HG03196 (cell line): ENCODE data around the gene FBN2.
"Not testable (repeated sequence)": the region's sequence is repeated elsewhere in the genome, so short reads cannot be mapped to it uniquely, and the experiment has no call there.

Source experiments
- ATAC-seq: cut with Tn5 transposase; IDR thresholded peaks from one replicate; pipeline ENCODE4 v1.9.1; 2021; ENCODE audit not compliant: unreplicated experiment

The FBN2 gene

DNA sequence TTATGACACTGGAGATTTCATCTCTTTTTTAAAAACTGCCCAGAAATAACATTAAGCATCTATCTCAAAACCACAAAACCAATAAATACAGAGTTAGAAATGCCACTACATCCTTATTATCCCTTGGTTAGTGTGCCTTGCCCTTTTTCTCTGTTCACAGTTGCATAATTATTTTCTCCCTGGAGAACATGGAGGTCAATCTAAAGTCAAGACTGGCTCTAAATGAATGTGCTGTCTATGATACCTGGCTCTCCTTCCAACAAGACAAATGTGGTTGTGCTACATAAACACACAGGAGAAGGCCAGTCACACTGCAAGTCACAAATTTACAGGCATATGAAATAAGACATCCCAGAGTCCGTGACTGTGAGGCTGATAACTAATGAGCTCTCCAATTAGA is 2.8 kb downstream of the FBN2 start:
- no peak for ATAC-seq

DNA sequence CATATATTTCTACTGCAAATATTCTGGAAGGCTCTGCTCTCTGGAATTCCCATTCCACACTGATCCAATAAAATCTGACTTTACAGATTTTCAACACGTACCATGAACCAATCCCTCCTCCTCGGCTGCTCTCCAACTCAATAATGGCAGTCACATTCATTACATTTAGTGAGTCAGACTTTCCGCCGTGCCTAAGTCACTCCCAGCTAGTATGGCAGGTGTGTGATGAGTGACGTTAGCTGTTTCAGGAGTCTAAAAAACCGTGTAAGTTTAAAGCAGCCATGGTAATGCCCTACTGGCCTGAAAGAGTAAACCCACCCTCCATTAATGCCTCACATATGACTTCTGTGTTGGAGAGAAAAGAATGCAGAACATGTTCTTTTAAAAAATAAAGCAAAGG is 3.3 kb downstream of the FBN2 start:
- ATAC-seq = no peak

DNA sequence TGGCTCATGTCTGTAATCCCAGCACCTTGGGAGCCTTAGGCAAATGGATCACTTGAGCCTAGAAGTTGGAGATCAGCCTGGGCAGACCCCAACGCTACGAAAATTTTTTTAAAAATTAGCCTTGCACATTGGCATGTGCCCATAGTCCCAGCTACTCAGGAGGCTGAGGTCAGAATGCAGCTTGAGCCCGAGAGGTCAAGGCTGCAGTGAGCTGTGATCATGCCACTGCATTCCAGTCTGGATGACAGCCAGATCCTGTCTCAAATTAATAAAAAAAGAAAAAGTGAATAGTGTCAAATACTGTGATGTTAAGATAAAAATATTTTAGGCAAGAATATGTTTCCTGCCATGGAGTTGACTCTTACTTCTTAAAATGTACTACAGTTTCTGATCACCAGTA is 5.3 kb downstream of the FBN2 start:
- ATAC-seq = no peak

DNA sequence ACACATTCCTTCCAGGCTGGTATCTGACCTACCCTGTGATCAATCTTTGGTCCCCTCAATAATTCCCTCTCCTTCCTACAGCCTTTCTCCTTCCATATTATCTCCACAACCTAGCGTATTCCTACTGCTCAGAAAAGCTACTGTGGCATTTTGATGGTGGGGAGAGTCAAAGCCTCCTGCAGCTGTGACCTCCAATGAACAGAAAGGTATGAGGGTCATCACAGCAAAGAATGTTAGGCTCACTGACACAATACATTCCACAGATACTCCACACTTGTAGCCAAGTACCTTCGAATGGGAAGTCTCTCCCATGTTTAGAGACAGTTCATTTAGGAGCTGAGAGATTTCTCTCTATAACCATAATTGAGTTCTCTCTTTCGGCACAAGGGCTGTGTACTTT is 5.9 kb downstream of the FBN2 start:
- ATAC-seq = no peak

DNA sequence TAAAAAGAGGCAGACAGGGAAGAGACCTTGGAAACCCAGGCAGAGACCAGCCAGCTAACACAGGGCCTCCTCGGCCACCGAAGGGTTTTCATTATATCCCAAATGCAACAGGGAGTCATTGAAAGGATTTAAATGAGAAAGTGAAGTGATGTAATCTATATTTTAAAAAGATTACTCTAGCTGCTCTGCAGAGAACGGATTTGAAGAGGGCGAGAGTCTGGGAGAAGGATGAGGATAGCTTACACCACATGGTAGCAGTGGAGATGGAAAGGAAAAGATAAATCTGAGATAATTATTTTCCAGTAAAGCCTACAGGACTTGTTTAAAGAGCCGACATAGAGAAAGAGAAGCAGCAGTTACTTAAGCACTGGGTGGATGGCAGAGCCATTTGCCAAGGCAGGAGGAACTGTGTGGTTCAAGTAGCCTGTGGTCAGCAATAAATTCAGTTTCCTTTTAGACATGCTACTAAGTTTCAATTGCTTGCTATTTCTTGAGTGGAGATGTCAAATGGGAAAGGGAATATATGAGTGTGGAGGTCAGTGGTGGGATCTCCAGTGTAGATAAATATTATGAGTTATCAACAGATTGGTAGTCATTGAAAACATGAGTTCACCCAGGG is 9.3 kb downstream of the FBN2 start:
- ATAC-seq = no peak

DNA sequence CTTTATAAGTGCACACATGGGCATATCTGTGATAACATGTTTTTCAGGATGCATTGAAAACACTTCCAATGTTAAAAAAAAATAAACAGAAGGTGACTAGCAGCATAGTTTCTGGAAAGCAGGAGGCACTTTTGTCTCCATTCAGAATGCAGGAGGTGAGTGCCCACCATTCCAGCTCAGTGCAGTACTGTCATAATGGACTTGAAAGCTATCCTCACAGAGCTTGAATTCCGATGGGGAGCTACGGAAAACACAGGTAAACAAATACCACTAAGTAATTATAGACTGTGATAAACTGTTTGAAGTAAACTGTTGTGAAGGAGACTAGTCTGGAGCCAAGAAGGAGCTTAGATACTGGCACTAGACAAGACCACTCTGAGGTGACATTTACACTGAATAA is 9.9 kb downstream of the FBN2 start:
- ATAC-seq = no peak

DNA sequence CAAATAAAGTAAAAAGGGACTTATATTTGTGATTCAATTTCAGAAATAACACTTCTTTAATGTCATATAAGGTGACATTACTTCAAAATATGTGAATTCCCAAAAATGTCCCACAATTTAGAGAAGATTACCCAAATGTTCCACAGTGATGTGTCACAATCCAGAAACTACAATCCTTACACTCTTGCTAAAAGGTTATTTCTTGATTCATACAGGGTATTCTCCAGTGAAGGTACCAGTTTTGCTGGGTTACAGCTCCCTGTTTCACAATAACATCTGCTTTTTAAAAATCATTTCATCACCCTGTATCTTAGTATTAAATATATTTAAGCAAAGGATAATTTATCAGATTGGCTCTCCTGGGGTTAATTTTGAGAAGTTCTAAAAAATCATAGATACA is 11.0 kb downstream of the FBN2 start:
- ATAC-seq = no peak

DNA sequence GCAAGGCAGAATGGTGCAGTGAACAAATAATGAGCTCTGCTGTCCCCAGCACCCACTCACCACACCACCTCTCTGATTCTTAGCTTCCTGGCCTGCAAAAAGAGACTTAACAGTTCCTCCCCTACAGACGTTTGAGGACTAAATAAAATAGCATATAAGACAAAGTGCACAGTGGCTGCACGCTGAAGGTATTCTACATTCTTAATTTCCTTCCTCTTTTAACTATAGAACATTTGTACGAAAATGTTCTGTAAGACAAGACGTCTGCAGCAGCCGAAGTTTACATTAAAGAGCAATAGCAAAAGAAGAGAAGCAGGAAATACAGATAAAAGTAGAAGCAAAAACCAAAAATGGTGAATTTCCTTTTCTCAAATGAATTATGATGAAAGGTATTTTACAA is 15.7 kb downstream of the FBN2 start:
- ATAC-seq = no peak

DNA sequence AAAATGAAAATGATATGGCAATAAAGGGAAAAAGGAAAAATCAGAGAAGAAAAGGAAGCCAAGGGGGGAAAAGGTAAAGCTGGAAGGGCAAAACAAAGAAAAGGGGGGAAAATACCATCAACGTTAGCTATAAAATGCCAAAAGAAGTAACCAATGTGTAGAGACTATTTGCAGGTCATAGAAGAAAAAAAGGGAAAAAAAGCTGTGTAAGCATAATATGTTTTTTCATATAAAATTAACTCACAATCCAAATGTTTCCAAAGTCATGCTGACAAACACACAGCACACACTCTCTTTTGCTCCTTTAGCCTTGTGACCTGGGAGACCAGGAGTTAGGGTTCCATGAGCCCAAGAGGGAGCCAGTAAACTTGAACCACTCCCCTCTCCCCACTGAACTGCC is 18.2 kb downstream of the FBN2 start:
- ATAC-seq = no peak

DNA sequence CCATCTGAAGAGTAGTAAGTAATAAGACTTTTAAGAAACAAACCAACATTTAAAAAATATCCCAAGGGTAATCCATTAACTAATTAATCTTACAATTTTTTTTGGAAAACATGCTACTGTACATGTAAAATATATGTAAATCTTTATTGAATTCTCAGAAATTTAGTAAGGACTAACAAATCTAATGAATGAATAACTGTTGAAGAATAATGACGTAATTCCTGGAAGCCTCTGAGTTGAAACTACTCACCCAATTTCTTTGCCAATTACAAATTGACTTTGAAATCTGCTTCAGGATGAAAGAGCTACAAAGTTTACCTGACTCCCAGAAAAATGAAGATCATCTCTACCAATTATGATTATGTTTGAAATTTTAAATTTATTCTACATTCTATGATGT is 21.1 kb downstream of the FBN2 start:
- ATAC-seq = no peak

DNA sequence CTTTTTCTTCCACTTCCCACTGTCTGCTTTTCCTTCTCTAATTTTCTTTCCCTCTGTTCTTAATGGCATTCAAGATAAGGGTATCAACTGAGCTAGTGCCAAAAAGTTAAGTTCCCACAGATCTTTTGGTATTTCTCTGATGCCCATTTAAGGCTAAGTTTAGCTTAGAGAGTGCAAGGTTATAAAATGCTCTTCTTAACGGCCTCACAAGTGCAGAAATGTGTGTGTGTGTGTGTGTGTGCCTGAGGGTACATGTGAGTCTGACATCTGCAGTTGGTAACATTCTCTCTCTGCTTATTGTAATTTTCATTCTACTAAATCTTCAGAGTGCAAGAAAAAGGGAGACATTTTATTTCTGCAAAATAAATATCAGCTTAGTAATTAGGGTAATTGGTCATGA is 24.2 kb downstream of the FBN2 start:
- no peak for ATAC-seq

DNA sequence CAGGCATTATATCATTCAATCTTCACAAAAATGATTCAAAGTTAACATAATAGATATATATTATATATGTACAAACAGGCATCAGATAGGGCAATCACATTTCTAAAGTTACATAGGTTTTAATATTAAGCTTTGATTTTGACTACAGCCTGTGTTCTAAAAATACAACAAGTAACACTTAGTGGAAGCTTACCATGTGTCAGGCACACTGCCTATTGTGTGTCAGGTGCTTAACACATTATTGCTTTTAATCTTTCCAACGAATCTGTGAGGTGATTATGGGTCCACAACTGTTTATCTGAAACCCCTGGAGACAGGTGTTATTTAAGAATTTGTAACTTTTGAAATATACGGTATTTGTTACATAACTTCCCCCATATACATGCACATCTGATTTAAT is 25.2 kb downstream of the FBN2 start:
- ATAC-seq = no peak

DNA sequence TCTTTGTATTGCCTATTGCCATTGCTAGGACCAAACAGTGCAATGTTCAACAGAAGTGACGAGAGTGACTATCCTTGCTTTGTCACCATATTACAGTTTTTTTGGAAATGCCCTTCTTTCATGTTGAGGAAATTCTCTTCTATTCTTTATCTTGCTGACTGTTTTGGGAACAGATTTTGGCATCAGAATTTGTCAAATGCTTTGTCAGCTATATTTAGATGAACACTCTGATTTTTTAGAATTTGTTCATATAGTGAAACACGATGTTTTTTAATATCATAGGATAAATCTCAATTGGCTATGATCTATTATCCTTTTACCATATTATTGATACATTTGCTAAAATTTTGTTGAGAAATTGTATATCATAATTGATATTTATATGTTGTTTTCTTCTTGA is 31.4 kb downstream of the FBN2 start:
- ATAC-seq = no peak

DNA sequence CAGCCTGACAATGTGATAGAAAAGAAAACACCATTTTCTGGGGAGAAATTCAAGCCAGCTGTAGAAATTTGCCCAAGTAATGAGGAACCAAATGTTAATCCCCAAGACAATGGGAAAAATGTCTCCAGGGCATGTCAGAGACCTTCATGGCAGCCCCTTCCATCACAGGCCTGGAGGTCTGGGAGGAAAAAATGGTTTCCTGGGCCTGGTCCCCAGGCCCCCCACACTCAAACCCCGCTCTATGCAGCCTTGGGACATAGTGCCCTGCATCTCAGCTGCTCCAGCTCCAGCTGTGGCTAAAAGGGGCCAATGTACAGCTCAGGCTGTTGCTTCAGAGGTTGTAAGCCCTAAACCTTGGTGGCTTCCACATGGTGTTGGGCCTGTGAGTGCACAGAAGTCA is 34.3 kb downstream of the FBN2 start:
- not testable (repeated sequence) for ATAC-seq

DNA sequence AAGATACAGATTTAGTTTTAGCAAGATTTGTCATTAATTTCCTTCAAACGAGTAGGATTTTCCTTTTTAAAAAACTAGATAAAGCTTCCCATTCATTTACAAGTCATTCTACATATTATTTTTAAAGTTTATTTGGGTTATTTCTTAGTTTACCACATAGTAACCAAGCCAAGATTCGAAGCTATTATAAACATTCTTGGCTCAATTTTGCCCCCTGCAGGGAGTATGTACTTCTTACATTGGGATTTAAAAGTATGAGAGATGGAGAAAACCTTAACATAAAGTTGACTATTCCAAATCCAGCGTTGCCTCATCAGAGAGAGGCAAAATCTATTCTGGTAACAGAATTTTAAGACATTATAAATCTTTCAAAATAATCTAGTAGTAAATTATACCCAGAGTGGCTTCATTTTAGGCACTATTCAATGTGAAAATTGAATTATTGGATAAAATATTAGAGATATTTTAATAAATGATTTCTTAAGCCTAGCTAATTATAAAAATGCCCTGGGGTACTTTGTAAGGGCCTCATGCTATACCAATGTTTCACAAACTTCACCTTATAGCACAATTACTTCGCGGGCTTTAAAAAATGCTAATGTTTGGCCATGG is 39.1 kb downstream of the FBN2 start:
- ATAC-seq = no peak

DNA sequence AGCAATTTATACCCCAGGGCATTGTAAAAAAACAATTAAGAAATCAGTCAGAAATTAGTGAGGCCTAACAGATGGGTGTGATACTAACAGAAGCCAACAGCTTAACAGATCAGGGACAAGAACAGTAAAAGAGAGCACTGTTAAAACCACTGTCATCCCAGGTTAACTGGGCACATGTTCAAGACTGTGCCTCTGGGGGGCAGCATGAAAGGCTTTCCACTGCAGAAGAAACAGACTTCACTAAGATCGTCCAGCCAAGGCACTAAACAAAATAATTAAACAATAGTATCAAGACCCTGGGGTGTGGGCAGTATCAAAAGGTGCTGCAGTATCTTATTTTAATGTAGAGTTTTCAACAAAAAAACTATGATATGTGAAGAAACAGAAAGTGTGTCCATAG is 43.5 kb downstream of the FBN2 start:
- ATAC-seq = no peak

DNA sequence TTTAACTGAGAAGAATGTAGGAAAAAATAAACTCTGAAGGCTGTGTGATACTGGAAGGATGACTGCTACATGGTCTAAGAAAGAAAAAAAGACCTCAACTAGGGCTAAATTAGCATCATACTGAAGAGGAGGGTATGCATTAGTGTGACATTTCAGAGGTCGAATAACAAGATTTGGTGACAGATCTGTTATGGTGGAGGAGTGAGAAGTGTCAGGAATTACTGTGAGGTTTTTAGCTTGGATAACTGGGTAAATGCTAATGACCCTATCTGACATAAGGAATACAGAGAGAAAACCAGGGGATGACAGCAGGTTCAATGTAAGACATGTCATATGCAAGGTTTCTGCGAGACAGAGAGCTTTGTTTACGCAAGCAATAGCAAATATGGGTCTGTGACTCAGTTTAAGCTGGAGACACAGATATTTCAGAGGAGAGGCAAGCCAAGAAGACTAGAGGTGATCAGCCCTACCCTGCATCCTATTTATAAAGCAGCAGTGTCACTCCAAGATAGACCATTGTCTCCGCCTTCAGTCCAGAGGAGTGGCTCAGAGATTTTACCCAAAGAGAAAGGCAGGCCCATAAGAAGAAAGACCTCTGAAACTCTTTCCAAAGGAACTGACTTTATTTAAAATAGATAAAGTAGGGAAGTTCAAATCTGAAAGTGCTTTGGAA is 44.3 kb downstream of the FBN2 start:
- no peak for ATAC-seq

DNA sequence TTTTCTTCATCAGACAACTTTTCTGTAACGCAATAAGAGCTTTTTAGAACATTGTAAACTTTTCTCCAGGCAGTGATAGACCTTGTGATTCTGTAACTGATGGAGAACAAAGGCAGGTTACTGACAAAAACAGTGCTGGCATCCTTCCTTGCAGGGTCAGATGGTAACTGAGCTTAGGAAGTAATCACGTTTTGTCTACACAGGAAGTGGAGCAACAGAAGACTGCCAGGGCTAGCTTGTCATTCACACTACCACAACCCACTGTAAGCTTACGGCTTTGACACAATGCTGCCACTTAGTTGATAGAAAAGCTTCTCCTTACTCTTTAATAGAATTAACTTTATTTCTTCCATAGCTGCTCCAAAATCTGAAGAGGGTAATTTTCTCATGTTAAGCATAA is 46.8 kb downstream of the FBN2 start:
- ATAC-seq = no peak

DNA sequence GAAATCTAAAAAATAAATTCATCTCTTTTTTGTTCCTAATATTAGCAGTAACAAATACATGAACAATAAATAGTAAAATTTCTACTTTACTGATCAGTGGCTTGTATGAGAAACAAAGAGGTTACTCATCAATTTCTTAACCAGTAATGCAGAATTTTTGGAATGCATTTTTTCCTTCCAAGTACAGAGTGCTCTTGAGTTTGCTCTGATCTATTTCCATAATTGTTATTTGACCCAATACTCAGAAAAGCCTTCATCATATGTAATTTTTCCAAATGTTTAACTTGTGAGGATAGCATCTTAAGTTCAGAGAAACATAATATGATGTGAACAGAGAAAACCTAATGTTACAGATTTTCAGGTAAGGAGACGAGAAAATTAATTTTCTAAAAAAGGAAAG is 47.3 kb downstream of the FBN2 start:
- no peak for ATAC-seq

DNA sequence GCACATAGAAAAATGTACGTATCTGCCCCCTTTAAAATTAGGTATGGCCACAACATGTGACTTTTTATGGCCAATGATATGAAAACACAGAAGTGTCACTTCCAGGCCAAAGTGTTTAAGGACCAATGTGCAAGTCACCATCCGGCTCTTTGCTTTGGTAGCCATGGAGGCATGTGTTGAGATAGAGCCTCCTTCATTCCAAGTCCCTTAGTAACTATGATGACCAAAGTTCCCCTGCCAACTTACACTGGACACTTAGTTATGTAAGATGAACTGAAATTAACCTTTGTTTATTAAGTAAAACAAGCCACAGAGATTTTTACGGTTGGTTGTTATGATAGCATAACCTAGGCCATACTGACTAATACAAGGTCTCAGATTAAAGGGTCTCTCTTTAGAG is 51.0 kb downstream of the FBN2 start:
- ATAC-seq = no peak

DNA sequence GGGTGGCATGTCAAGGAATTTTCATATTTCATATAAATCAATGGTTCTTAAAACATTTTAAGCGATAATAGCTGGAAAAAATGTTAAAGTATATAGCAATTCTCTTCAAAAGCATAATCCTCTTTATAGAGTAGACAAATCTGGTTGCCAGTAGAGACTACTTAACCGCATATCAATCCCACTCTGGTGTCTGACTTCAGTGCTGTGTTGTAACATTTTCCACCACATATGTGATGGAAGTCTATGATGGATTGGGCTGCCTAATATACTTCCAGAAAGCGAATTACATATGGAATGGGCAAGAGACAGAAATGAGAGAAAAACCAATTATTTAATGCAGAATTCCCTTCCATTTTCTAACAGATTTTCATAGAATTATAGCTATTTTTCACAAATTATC is 54.3 kb downstream of the FBN2 start:
- ATAC-seq = no peak

DNA sequence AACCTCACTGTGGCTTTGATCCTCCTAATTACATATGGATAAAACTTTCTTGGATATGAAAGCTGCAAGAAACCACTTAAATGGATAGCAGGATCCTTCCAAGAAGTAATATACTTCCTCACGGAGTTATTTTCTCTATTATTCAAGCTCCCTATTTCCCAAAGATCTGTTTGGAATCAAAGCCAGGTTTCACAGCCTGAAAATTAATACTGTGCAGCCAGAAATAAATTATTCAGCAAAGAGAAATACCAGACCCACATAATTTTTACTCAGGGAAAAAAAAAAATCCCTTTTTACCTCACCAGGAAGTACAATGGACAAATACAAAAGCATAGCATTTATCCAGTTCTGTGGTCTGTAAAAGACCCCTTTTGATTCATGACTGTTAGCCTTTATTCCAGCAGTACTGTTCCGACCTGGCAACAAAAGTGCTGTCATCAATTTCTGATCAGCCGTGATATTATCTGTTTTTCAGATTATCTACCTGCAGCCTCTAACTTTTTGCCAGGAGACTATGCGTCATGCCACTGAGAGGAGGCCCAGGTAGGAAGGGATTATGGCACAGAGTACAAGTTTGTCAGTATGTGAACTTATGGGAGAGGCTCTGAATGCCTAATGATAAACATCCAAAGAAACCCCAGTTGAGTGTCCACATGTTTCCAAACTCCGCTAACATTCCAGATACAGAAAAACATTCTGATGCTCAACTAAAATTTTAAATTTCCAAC is 57.0 kb downstream of the FBN2 start:
- ATAC-seq = no peak
